ENCODE results near the gene HS3ST5.

- TF ChIP-seq CTCF (IDR thresholded peaks at IDR 0.05) (no peak), POLR2AphosphoS5 (IDR thresholded peaks at IDR 0.05) (no peak)
Measured at GRCh38 chr6:114282292-114282691, 60.5 kb downstream of the HS3ST5 start.

Data from stomach (tissue), 4 donors.